SK-N-SH (cell line): Measurements from ENCODE around the gene RAD21L1. TPM values are rescaled to one million over a fixed set of nuclear protein-coding genes. Genes with fewer than 3 reads are reported as not detected.

Source experiments
- CTCF ChIA-PET: fragments of 300-600, 350-600 bp; formaldehyde crosslinking; extraction: SDS; loops from one replicate; lab custom pipeline; 2021; lab: Yijun Ruan, JAX
- POLR2A ChIA-PET: fragments of 350-600 bp; sonication (Branson Sonifier 250); formaldehyde crosslinking; extraction: SDS; loops from one replicate; lab custom pipeline; 2020; ENCODE audit warnings: antibody characterized with exemption, inconsistent platforms; lab: Yijun Ruan, JAX
- DNase-seq: peaks from one replicate; pipeline ENCODE4 v3.0.0; 2012
- H2AFZ ChIP-seq: fragments of 200-600 bp; sonication (generic); 2 replicates; pipeline ENCODE4 v1.8.1; 2016; ENCODE audit warnings: antibody characterized with exemption, mild to moderate bottlenecking, low read depth
- H3F3A ChIP-seq: fragments of 200-600 bp; sonication (generic); replicated peaks from 2 replicates; pipeline ENCODE3; 2016; ENCODE audit warnings: antibody characterized with exemption, mild to moderate bottlenecking; ENCODE audit not compliant: insufficient read depth
- H3K27ac ChIP-seq, 2 experiments: fragments of 200-500 bp in 1 of 2; fragments of 200-600 bp in 1 of 2; sonication (Bioruptor generic) in 1 of 2; sonication (generic), shearing (Covaris generic) in 1 of 2; 2 replicates each; pipeline versions ENCODE4 v1.5.1 to v1.6.1; 2014 to 2016; ENCODE audit warnings: low read depth in 2 of 2, inconsistent platforms in 1 of 2, low read length in 1 of 2, mild to moderate bottlenecking in 1 of 2, mixed read lengths in 1 of 2
- H3K27me3 ChIP-seq: fragments of 200-600 bp; sonication (generic), shearing (Covaris generic); 2 replicates; pipeline ENCODE4 v1.6.1; 2016; ENCODE audit warnings: mixed run types; ENCODE audit not compliant: insufficient read depth
- H3K36me3 ChIP-seq, 2 experiments: fragments of 200-500 bp in 1 of 2; fragments of 200-600 bp in 1 of 2; sonication (Bioruptor generic) in 1 of 2; sonication (generic) in 1 of 2; replicated peaks in 1 of 2; 2 replicates each; pipeline versions ENCODE3 to v1.5.1; 2014 to 2016; ENCODE audit warnings: low read length in 1 of 2, mild to moderate bottlenecking in 1 of 2; ENCODE audit not compliant: insufficient read depth in 2 of 2, control insufficient read depth in 1 of 2
- H3K4me1 ChIP-seq, 2 experiments: fragments of 200-500 bp in 1 of 2; fragments of 200-600 bp in 1 of 2; sonication (Bioruptor generic) in 1 of 2; sonication (generic), shearing (Covaris generic) in 1 of 2; 2 replicates each; pipeline versions ENCODE4 v1.5.1 to v1.6.1; 2014 to 2016; ENCODE audit warnings: low read depth in 1 of 2, low read length in 1 of 2, mixed run types in 1 of 2; ENCODE audit not compliant: insufficient read depth in 2 of 2, control insufficient read depth in 1 of 2
- H3K4me2 ChIP-seq: fragments of 200-600 bp; sonication (generic), shearing (Covaris generic); 2 replicates; pipeline ENCODE4 v1.6.1; 2017; ENCODE audit warnings: mixed run types
- H3K4me3 ChIP-seq, 2 experiments: fragments of 200-500 bp in 1 of 2; fragments of 200-600 bp in 1 of 2; sonication (Bioruptor generic) in 1 of 2; sonication (generic), shearing (Covaris generic) in 1 of 2; 2 replicates each; pipeline versions ENCODE4 v1.5.1 to v1.8.1; 2014 to 2016; ENCODE audit warnings: low read depth in 2 of 2, inconsistent platforms in 1 of 2, low read length in 1 of 2, mild to moderate bottlenecking in 1 of 2, mixed read lengths in 1 of 2, moderate library complexity in 1 of 2
- H3K79me2 ChIP-seq: fragments of 200-600 bp; sonication (generic); 2 replicates; pipeline ENCODE4 v1.8.1; 2017; ENCODE audit warnings: mild to moderate bottlenecking; ENCODE audit not compliant: insufficient read depth
- H3K9ac ChIP-seq: fragments of 200-600 bp; sonication (generic); 2 replicates; pipeline ENCODE4 v1.6.1; 2017; ENCODE audit warnings: mixed run types
- H3K9me2 ChIP-seq: fragments of 200-600 bp; sonication (generic); 2 replicates; pipeline ENCODE4 v1.6.1; 2017; ENCODE audit warnings: mixed run types
- H3K9me3 ChIP-seq: fragments of 200-600 bp; sonication (generic); 2 replicates; pipeline ENCODE4 v1.6.1; 2017; ENCODE audit warnings: mixed run types, mild to moderate bottlenecking, moderate library complexity
- H4K20me1 ChIP-seq: fragments of 200-600 bp; sonication (generic); 2 replicates; pipeline ENCODE4 v1.6.1; 2017; ENCODE audit warnings: mild to moderate bottlenecking, mixed run types; ENCODE audit not compliant: insufficient read depth
- CTCF ChIP-seq: fragments of 200-600 bp; sonication (generic); IDR thresholded peaks from 2 replicates; pipeline ENCODE4 v1.6.1; 2017; ENCODE audit warnings: antibody characterized with exemption, mild to moderate bottlenecking, moderate library complexity
- EP300 ChIP-seq, 2 experiments: IDR thresholded peaks; 2 replicates each; pipeline versions ENCODE4 v1.4.0 to v1.6.1; 2012; ENCODE audit warnings: borderline replicate concordance in 1 of 2, low read depth in 1 of 2, low read length in 1 of 2
- FOXJ3 ChIP-seq: sonication (generic); formaldehyde crosslinking; IDR thresholded peaks from 2 replicates; pipeline ENCODE4 v1.5.1; 2020; ENCODE audit warnings: mild to moderate bottlenecking, missing genetic modification reagents
- GATA2 ChIP-seq: sonication (generic); formaldehyde crosslinking; IDR thresholded peaks from 2 replicates; pipeline ENCODE4 v1.5.0; 2020; ENCODE audit warnings: mild to moderate bottlenecking, missing genetic modification reagents
- MAX ChIP-seq: IDR thresholded peaks from 2 replicates; pipeline ENCODE4 v1.4.0; 2012; ENCODE audit warnings: low read depth
- MEF2A ChIP-seq: IDR thresholded peaks from 2 replicates; pipeline ENCODE4 v1.4.0; 2012; ENCODE audit warnings: low read depth, borderline replicate concordance
- MXI1 ChIP-seq: IDR thresholded peaks from 2 replicates; pipeline ENCODE4 v1.6.1; 2012; ENCODE audit warnings: mild to moderate bottlenecking, low read depth, low read length, improper control_type of control experiment
- PBX3 ChIP-seq: IDR thresholded peaks from 2 replicates; pipeline ENCODE4; 2012
- POLR2AphosphoS5 ChIP-seq: IDR thresholded peaks from 2 replicates; pipeline ENCODE4 v1.6.1; 2012; ENCODE audit warnings: low read depth, low read length
- RAD21 ChIP-seq: IDR thresholded peaks from 2 replicates; pipeline ENCODE4 v1.6.1; 2012; ENCODE audit warnings: mild to moderate bottlenecking, low read length
- REST ChIP-seq: IDR thresholded peaks from 2 replicates; pipeline ENCODE4 v1.6.1; 2012; ENCODE audit warnings: mild to moderate bottlenecking, low read depth, low read length, moderate library complexity
- SMC3 ChIP-seq: IDR thresholded peaks from 2 replicates; pipeline ENCODE4 v1.6.1; 2012; ENCODE audit warnings: low read depth, low read length, improper control_type of control experiment
- TAF1 ChIP-seq: IDR thresholded peaks from 2 replicates; pipeline ENCODE4 v1.6.1; 2012; ENCODE audit warnings: low read depth, mild to moderate bottlenecking, low read length, moderate library complexity, borderline replicate concordance
- TCF12 ChIP-seq: IDR thresholded peaks from 2 replicates; pipeline ENCODE4 v1.4.0; 2012
- WGBS: methylation state at CpG from one replicate; pipeline ENCODE4 v1.1.6; 2017; ENCODE audit warnings: low lambda C conversion rate; 5-methylcytosine and 5-hydroxymethylcytosine counted together
- polyA plus RNA-seq, 3 experiments: library from polyadenylated mRNA; depleted of rRNA; stranded (reverse); fragments of >200 nt; gene quantifications; 2 replicates each; pipeline ENCODE4 v1.2.3, GENCODE V29; 2012

RAD21L1 gene
- polyA plus RNA-seq, 1 of the 3 experiments (the other 2 are of a cell fraction) = 0.03 TPM

- H3K4me3 ChIP-seq = no peak overlapping the region
- H3K36me3 ChIP-seq = no peaks in the 10 kb centered on the region
- H3K4me2 ChIP-seq = no peak overlapping the region
- no peaks in the 10 kb centered on the region for H3K79me2 ChIP-seq
- no peak overlapping the region for H2AFZ ChIP-seq
- H4K20me1 ChIP-seq = no peaks in the 10 kb centered on the region
- H3F3A ChIP-seq = no peaks in the 10 kb centered on the region
- no peaks in the 10 kb centered on the region; the same call in 1 of the 2 replicates for H3K27me3 ChIP-seq
- TF ChIP-seq REST (no peak), FOXJ3 (CRISPR knock-in tag) (no peak), MEF2A (no peak), MAX (no peak), EP300 (IDR thresholded peaks at IDR 0.05; ENCODE audit: borderline replicate concordance in 1 of 2, low read depth in 1 of 2, low read length in 1 of 2) (no peak), CTCF (no peak), PBX3 (no peak), POLR2AphosphoS5 (no peak), RAD21 (no peak), SMC3 (no peak), TAF1 (no peak), GATA2 (CRISPR knock-in tag) (no peak), MXI1 (no peak), TCF12 (no peak)
- no peaks in the 10 kb centered on the region for H3K9me3 ChIP-seq
- no peaks in the 10 kb centered on the region for H3K4me1 ChIP-seq
- no peak for DNase-seq
- H3K9ac ChIP-seq = no peak overlapping the region
- WGBS = 40% methylated on average over 5 of the region's 5 CpGs
- ChIA-PET POLR2A (no interaction called here), CTCF (interaction anchor here (1.2 to 2.5 kb wide), 3 partner anchors 9 to 95 kb away, joined by 3 to 15 read pairs (median 4); no protein-coding TSS in a partner anchor)
- no peak overlapping the region for H3K27ac ChIP-seq
- no peaks in the 10 kb centered on the region for H3K9me2 ChIP-seq
These were observed 21.7 kb upstream of the RAD21L1 start for GRCh38 chr20:1204113-1204512.
